GM23338 (cell line): ENCODE data around the gene PELO.

Experiments used
- EZH2phosphoT487 ChIP-seq: fragments of 200-600 bp; sonication (generic); IDR thresholded peaks from one replicate; pipeline ENCODE4 v1.8.1; 2018; ENCODE audit warnings: antibody characterized with exemption; ENCODE audit not compliant: unreplicated experiment
- JUNB ChIP-seq: IDR thresholded peaks from one replicate; pipeline ENCODE4 v1.6.1; 2016; ENCODE audit warnings: antibody characterized with exemption; ENCODE audit not compliant: unreplicated experiment
- POLR2AphosphoS5 ChIP-seq: IDR thresholded peaks from 2 replicates; pipeline ENCODE4 v1.6.1; 2016; ENCODE audit warnings: antibody characterized with exemption, low read depth
- REST ChIP-seq: IDR thresholded peaks from one replicate; pipeline ENCODE4 v1.6.1; 2018; ENCODE audit warnings: antibody characterized with exemption; ENCODE audit not compliant: unreplicated experiment
- ZNF114 ChIP-seq: fragments of 250-450 bp; sonication (Bioruptor Pico); IDR thresholded peaks from 2 replicates; pipeline ENCODE4 v1.5.0; 2020; ENCODE audit warnings: mild to moderate bottlenecking, moderate library complexity
- TF ChIP-seq, protein P1 (sequence below), 2 experiments: fragments of 200-600 bp in 1 of 2; sonication (generic) in 1 of 2; conservative IDR thresholded peaks; 2 replicates each; pipeline versions ENCODE4 v1.5.1 to v1.6.1; 2016 to 2017; ENCODE audit warnings: antibody characterized with exemption in 2 of 2, low read depth in 2 of 2, mild to moderate bottlenecking in 2 of 2, moderate library complexity in 1 of 2

DNA sequence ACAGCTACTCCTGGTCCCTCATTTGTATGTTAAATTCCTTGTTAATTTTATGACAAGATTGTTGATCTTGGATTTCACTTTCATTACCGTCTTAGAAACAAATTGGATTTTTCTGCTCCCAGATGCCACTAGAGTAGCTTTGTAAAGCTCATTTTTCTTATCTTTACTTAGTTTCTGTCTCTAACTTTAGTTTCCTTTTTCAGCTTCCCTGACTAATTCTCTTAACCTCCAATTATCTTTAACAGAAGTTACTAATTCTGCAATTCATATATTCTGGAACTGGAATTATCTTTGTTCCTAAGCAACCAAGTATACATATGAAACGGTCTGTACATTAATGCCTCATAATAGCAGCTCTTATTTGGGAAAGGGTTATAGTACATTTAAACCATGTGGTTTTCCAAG lies 16.7 kb downstream of the PELO start:
- TF ChIP-seq, protein P1, sequence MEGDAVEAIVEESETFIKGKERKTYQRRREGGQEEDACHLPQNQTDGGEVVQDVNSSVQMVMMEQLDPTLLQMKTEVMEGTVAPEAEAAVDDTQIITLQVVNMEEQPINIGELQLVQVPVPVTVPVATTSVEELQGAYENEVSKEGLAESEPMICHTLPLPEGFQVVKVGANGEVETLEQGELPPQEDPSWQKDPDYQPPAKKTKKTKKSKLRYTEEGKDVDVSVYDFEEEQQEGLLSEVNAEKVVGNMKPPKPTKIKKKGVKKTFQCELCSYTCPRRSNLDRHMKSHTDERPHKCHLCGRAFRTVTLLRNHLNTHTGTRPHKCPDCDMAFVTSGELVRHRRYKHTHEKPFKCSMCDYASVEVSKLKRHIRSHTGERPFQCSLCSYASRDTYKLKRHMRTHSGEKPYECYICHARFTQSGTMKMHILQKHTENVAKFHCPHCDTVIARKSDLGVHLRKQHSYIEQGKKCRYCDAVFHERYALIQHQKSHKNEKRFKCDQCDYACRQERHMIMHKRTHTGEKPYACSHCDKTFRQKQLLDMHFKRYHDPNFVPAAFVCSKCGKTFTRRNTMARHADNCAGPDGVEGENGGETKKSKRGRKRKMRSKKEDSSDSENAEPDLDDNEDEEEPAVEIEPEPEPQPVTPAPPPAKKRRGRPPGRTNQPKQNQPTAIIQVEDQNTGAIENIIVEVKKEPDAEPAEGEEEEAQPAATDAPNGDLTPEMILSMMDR (conservative IDR thresholded peaks at IDR 0.05; ENCODE audit: low read depth in 2 of 2): no peak
- TF ChIP-seq REST (no peak), POLR2AphosphoS5 (no peak), ZNF114 (CRISPR knock-in tag) (no peak), JUNB (no peak), EZH2phosphoT487 (no peak)
